ENCODE measurements around the gene ENTPD1.

The ENTPD1 gene

GRCh38 chr10:95872158-95872711 lies 116.3 kb downstream of the ENTPD1 start (continued):
- no peak for TF ChIP-seq REST (tag by site-specific recombination; IDR thresholded peaks at IDR 0.05)
- TF ChIP-seq ZNF292 (tag by site-specific recombination; IDR thresholded peaks at IDR 0.05; ENCODE audit: borderline replicate concordance, low read depth): no peak
- no peak for TF ChIP-seq ZNF549 (tag by site-specific recombination; IDR thresholded peaks at IDR 0.05)
- TF ChIP-seq, protein P1, sequence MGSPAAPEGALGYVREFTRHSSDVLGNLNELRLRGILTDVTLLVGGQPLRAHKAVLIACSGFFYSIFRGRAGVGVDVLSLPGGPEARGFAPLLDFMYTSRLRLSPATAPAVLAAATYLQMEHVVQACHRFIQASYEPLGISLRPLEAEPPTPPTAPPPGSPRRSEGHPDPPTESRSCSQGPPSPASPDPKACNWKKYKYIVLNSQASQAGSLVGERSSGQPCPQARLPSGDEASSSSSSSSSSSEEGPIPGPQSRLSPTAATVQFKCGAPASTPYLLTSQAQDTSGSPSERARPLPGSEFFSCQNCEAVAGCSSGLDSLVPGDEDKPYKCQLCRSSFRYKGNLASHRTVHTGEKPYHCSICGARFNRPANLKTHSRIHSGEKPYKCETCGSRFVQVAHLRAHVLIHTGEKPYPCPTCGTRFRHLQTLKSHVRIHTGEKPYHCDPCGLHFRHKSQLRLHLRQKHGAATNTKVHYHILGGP (tag by site-specific recombination; IDR thresholded peaks at IDR 0.05): no peak
- TF ChIP-seq GLIS2 (tag by site-specific recombination; IDR thresholded peaks at IDR 0.05): no peak
- no peak for TF ChIP-seq ZNF530 (tag by site-specific recombination; IDR thresholded peaks at IDR 0.05; ENCODE audit: low read depth)
- TF ChIP-seq ZFP41 (tag by site-specific recombination; IDR thresholded peaks at IDR 0.05; ENCODE audit: borderline replicate concordance): no peak
- TF ChIP-seq MEIS1 (CRISPR knock-in tag; IDR thresholded peaks at IDR 0.05; ENCODE audit: borderline replicate concordance): no peak
- no peak for TF ChIP-seq KLF8 (tag by site-specific recombination; IDR thresholded peaks at IDR 0.05)
- TF ChIP-seq ZNF114 (tag by site-specific recombination; IDR thresholded peaks at IDR 0.05): no peak
- TF ChIP-seq HOXA7 (CRISPR knock-in tag; IDR thresholded peaks at IDR 0.05; ENCODE audit: borderline replicate concordance): no peak

DNA sequence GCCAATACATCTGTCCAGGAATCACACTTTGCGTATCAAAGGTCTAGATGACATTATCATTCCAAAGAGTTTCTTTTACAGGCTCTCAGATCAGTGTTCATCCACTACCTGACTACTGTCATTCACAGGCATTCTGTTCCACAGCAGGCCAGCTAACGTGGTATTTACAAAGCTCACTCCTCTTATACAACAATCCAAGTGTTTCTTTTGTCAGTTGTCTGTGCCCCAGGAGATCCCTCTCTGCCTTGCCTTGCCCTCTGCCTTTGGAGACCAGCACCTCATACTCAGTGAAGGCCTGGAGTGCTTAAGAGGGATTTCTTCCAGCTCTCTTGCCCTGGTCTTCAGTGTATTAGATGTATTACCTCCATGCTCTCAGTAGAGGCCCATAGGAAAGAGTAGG lies 117.2 kb downstream of the ENTPD1 start:
- no peaks in the 10 kb centered on the region for H3K9me3 ChIP-seq (ENCODE audit: control insufficient read depth, insufficient read depth, low read depth, low read length)
- H3K4me1 ChIP-seq (ENCODE audit: control insufficient read depth, insufficient read depth, low read length): no peaks in the 10 kb centered on the region
- H3K36me3 ChIP-seq (ENCODE audit: control insufficient read depth in 2 of 2, insufficient read depth in 1 of 2, low read length in 2 of 2): peaks cover 0 to 26% of the 10 kb centered on the region in 2 experiments; a peak in 2 of 3 replicates
- TF ChIP-seq, protein P2, sequence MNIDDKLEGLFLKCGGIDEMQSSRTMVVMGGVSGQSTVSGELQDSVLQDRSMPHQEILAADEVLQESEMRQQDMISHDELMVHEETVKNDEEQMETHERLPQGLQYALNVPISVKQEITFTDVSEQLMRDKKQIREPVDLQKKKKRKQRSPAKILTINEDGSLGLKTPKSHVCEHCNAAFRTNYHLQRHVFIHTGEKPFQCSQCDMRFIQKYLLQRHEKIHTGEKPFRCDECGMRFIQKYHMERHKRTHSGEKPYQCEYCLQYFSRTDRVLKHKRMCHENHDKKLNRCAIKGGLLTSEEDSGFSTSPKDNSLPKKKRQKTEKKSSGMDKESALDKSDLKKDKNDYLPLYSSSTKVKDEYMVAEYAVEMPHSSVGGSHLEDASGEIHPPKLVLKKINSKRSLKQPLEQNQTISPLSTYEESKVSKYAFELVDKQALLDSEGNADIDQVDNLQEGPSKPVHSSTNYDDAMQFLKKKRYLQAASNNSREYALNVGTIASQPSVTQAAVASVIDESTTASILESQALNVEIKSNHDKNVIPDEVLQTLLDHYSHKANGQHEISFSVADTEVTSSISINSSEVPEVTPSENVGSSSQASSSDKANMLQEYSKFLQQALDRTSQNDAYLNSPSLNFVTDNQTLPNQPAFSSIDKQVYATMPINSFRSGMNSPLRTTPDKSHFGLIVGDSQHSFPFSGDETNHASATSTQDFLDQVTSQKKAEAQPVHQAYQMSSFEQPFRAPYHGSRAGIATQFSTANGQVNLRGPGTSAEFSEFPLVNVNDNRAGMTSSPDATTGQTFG (tag by site-specific recombination; IDR thresholded peaks at IDR 0.05; ENCODE audit: borderline replicate concordance): no peak
- TF ChIP-seq ZNF513 (tag by site-specific recombination; IDR thresholded peaks at IDR 0.05) (no peak), ZNF2 (tag by site-specific recombination; IDR thresholded peaks at IDR 0.05) (no peak), HOXA7 (CRISPR knock-in tag; IDR thresholded peaks at IDR 0.05; ENCODE audit: borderline replicate concordance) (no peak)
- TF ChIP-seq, protein P3, sequence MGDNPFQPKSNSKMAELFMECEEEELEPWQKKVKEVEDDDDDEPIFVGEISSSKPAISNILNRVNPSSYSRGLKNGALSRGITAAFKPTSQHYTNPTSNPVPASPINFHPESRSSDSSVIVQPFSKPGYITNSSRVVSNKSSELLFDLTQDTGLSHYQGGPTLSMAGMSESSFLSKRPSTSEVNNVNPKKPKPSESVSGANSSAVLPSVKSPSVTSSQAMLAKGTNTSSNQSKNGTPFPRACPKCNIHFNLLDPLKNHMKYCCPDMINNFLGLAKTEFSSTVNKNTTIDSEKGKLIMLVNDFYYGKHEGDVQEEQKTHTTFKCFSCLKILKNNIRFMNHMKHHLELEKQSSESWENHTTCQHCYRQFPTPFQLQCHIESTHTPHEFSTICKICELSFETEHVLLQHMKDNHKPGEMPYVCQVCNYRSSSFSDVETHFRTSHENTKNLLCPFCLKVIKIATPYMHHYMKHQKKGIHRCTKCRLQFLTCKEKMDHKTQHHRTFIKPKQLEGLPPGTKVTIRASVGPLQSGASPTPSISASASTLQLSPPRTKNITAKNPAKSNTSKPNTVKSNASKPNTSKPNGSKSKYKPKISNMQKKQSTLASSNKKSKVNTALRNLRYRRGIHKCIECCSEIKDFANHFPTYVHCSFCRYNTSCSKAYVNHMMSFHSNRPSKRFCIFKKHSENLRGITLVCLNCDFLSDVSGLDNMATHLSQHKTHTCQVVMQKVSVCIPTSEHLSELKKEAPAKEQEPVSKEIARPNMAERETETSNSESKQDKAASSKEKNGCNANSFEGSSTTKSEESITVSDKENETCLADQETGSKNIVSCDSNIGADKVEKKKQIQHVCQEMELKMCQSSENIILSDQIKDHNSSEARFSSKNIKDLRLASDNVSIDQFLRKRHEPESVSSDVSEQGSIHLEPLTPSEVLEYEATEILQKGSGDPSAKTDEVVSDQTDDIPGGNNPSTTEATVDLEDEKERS (tag by site-specific recombination; IDR thresholded peaks at IDR 0.05): no peak
- TF ChIP-seq, protein P4, sequence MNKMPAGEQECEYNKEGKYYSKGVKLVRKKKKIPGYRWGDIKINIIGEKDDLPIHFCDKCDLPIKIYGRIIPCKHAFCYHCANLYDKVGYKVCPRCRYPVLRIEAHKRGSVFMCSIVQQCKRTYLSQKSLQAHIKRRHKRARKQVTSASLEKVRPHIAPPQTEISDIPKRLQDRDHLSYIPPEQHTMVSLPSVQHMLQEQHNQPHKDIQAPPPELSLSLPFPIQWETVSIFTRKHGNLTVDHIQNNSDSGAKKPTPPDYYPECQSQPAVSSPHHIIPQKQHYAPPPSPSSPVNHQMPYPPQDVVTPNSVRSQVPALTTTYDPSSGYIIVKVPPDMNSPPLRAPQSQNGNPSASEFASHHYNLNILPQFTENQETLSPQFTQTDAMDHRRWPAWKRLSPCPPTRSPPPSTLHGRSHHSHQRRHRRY (tag by site-specific recombination; IDR thresholded peaks at IDR 0.05): no peak
- no peak overlapping the region for H3K4me3 ChIP-seq (ENCODE audit: low read depth, low read length)
- POLR2A ChIA-PET: no interaction called here
- no peak overlapping the region for H3K27ac ChIP-seq (ENCODE audit: extremely low read depth, low read depth, low read length)
- CTCF ChIA-PET: interaction anchor here (0.6 to 1.1 kb wide), 3 partner anchors 26 to 501 kb away, joined by 3 to 6 read pairs (median 4); partner anchors contain the start of gene TCTN3

All from HEK293 (cell line).